CD4-positive, alpha-beta T cell treated with Interferon gamma for 1 hour (primary cell): ENCODE data around the gene RNF26.
"Not testable (repeated sequence)": the region's sequence is repeated elsewhere in the genome, so short reads cannot be mapped to it uniquely, and the experiment has no call there.

Experiments
- DNase-seq: peaks from one replicate; pipeline ENCODE4 v3.0.0-alpha.2; 2020

RNF26 gene

DNA sequence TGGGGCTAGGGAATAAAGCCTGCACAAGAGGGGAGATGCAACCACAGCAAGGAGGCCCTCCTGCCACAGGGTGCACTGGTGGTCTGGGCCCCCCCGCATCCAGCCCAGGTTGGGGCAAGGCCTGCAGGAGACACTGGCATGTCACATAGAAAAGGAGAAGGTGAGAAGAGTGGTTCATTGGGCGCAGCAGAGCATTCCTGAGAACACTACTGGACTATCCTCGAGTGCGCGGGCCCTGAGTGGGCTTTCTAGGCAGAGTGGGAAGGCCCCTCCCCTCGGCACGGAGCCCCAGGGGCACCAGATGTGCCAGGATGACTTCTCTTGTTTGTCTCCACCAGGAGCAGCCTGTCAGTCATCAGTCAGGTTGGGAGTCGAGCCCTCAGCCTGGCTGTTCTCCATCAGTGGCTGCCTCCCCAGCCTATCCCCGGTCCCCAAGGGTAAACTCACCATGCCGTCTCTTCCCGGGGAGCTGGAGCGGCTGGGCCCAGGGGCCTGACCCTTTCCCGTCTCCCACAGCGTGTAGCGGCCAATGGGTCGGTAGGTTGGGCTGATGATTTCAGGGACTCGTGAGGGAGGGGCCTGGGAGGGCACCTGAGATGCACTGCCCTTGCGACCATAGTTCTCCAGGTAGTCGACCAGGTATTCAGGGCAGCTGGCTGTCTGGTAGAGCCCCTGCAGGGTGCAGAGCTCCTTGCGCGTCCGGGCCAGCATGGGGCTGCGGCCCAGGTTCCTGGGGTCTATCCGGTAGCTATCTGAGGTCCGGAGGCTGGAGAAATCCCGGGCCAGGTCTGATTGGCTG lies 38.1 kb downstream of the RNF26 start:
- DNase-seq = no peak

DNA sequence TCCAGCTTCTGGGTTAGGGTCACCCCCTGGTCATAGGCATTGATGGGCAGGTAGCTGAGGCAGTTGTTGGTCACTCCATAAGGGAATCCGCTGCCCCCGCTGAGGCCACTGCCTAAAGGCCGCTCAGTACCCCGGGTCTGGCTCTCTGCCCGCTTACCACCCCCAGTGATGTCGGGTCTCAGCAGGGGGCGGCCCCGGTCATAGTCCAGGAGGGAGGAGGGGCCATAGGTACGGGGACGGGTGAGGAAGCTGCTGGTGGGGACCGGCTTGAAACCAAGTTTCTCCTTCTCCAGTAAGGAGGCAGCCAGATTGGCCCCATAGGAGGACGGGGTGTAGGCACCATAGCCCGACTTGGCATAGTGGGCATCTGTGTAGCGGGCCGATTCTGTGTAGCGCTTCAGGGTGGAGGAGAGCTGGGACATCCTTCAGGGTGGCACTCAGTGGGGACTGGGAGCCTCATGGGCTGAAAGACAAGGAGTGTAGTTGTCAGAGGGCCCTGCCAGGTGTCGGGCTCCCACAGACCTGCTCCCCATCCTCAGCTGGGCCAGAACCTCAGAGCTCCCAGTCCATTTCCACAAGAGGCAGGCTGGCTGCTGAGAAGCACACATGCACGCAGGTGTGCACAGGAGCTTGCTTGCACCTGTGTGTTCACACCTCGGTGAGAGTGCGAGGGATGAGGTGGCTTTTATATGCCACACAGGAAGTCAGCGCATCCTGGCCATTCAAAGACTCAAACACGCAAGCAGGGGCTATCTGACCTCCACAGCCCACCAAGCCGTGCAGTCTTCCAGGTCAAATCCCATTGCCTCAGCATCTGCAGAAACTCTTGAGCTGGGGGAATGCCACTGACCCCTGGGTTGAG lies 39.0 kb downstream of the RNF26 start:
- no peak for DNase-seq

DNA sequence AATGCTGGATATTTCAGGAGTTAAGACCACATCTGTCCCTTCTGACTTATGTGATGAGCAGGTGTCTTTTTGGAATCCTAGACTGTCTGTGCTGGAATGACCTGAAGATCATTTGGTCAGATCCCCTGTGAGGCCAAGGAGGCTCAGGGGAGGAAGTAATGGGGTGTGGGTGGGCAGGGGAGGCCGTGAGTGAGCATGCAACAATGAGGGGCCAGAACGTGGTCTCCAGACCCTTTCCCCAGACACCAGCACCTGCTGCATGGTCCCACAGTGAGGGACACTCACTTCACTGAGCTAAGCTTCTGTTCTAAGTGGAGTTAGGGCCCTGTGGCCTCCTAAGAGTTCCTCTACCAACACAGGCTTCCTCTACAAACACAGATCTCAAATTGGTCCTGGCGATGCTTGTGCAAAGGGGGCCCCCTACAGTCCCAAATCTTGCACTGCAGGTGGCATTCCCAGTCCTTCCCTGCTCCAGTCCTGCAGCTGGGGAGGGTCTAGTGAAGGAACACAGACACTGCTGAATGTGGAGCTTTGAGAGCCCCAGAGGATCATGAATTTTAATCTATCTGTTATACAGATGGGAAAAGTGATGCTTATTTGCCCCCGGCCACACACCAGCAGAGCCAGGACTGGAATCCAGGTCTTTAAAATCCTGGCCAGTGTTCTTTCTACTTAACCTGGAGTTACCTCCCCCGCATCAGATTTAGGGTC lies 39.7 kb downstream of the RNF26 start:
- DNase-seq = peak; percentile 31

DNA sequence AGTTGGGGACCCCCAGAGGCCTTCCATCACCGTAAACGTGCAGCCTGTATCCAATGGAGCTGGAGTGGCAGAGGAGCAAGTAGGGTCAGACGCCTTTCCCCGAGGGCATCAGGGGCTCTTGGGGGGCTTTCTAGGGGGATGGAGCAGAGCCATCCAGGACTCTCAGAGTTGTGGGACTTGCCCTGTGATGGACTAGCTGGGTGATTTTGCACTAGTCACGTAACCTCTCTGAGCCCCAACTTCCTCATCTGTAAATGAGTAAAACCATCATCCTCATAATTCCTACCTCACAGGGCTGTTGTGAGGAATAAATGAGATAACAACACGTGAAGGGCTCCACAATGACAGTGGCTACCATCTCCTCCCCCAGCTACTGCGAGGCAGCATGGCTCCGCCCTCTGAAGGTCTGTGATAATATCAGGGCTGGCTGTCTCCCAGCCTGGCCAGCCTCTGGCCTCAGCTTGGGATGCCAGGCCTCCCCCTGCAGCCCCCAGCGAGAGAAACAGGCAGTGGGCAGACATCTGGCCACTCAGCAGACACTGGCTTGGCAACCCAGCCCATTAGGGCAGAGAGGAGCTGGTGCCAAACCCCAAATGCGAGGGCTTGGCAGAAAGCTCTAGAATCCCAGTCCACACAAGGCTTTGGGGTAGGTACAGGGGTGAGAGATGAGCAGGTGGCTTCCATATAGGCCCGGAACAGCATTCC lies 40.5 kb downstream of the RNF26 start:
- DNase-seq = no peak

- no peak for DNase-seq
Observed at GRCh38 chr11:119375337-119376196, 41.2 kb downstream of the RNF26 start.

DNA sequence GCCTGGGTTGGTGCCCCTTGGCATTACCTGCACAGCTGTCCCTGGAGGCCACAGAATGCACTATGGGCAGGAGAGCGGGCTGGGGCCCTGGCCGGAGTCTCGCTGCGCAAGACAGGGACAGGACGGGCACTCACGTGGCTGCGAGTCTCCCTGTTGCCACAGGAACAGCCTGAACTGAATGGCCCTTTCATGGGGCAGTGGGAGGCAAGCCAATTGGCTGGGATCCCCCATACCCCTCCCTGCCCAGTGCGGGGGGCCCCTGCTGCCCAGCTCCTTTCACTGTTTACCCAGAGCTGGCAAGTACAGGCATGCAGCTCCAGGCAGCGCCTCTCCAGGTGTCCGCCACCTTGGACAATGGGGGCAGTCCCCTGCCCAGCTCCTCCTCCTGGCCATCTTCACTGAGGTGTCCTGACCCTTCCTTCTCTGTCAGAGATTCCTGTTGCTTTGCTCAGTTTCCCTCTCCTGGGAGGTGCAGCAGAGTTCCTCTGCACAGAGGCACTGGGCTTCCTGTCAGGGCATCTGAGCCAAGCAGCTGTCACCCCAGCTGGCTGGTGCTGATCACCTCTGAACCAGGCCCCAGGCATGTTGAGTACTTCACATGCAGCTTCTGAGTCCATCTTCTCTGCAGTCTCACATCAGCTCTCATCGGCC lies 42.0 kb downstream of the RNF26 start:
- no peak for DNase-seq

DNA sequence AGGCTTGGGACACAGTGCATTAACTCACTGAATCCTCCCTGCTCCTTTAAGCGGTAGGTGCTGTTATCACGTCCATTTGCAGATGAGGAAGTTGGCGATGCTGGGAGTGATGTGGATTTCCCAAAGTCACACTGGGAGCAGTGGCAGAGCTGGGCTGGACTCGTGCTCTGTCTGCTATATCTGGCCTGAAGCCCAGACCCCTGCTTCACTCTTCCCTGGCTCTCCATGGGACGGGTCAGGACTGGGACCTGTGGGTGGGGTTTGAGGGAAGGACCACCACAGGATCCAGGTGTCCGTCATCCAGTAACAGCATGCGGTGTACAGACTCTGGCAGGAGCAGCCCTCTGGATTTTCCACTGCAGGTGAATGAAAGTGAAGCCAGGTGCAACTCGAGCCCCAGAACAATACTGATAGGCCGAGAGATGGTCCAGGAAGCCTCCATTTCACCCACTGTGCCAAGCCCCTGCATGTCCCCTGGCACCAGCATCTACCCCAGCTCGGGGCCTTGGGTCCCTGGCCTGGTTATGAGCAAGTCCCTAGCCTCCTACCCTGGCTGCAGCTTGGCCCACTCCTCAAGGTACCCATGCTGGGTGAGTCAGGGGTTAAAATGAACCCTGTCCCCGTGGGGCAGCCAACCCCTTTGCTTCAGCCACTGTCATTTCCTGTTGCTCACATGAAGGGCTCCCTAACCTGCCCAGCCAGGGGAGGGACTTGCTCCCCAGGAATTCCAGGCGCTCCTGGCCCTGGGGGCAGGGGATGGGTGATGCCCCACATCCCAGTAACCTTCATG lies 43.0 kb downstream of the RNF26 start:
- no peak for DNase-seq

- no peak for DNase-seq
Observed at GRCh38 chr11:119377961-119378667, 43.8 kb downstream of the RNF26 start.

- no peak for DNase-seq
Observed at GRCh38 chr11:119378851-119379465, 44.6 kb downstream of the RNF26 start.

GRCh38 chr11:119380160-119380826 lies 46.0 kb downstream of the RNF26 start:
- DNase-seq = no peak

GRCh38 chr11:119380827-119381180 lies 46.5 kb downstream of the RNF26 start:
- no peak for DNase-seq

- DNase-seq = peak; percentile 95
Observed at GRCh38 chr11:119381181-119381988, 47.1 kb downstream of the RNF26 start, which contains the start of gene USP2. TSS of gene USP2 (minus strand) at chr11:119381690. CDS start at chr11:119373480, 8,210 bp downstream.

GRCh38 chr11:119382101-119382500 lies 47.8 kb downstream of the RNF26 start:
- no peak for DNase-seq

GRCh38 chr11:119382513-119382912 lies 48.2 kb downstream of the RNF26 start:
- DNase-seq = not testable (repeated sequence)

DNA sequence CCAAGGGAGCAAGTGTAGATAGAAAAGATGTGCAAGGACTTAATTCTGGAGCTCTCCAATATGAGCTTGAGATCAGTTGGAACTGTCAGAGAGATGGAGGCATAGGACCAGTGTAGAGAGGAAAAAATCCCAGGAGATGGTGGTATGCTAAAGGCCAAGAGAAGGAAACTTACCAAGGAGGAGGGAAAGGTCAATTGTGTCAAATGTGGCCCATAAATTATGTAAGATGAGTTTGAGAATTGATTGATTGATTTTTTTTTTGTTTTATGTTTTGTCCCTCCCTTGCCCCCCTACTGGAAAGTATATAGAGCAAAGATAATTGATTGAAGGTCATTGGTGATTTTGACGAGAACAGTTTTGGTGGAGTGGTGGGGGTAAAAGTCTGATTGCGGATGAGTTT lies 50.0 kb downstream of the RNF26 start:
- no peak for DNase-seq
